Measurements from ENCODE around the gene EIF4G3.

- TF ChIP-seq CTCF (IDR thresholded peaks at IDR 0.05) (no peak), POLR2A (IDR thresholded peaks at IDR 0.05) (no peak)
Measured at GRCh38 chr1:21149855-21150432, 26.8 kb downstream of the EIF4G3 start.
